HG02938 (cell line): ENCODE data around the gene UBE2N.

Experiments used
- ATAC-seq: cut with Tn5 transposase; IDR thresholded peaks from one replicate; pipeline ENCODE4 v1.9.1; 2021; ENCODE audit warnings: mild to moderate bottlenecking, moderate library complexity; ENCODE audit not compliant: unreplicated experiment

UBE2N gene, protein sequence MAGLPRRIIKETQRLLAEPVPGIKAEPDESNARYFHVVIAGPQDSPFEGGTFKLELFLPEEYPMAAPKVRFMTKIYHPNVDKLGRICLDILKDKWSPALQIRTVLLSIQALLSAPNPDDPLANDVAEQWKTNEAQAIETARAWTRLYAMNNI

GRCh38 chr12:93441617-93442410, at the start of gene UBE2N:
Gene UBE2N, minus strand, starts transcription at chr12:93441947. Its CDS starts 63 bp downstream, at chr12:93441884.
- peak; percentile 66 for ATAC-seq

GRCh38 chr12:93484315-93484981, 42.7 kb upstream of the UBE2N start:
- ATAC-seq = no peak

DNA sequence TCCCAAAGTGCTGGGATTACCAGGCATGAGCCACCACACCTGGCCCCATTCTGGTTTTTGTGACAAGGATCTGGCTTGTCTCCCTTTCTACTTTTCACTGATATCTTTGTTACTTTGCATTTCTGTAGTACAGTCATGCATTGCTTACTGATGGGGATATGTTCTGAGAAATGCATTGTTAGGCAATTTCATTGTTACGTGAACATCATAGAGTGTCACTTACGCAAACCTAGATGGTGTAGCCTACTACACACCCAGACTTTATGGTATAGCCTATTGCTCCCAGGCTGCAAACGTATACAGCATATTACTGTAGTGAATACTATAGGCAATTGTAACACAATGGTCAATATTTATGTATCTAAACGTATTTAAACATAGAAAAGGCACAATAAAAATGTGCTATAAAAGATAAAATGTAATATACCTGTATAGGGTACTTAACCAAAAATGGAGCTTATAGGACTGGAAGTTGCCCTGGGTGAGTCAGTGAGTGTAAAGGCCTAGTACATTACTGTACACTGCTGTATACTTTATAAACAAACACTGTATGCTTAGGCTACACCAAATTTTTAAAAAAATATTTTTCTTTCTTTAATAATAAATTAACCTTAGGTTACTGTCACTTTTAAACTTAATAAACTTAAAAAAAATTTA, 41.5 kb upstream of the UBE2N start:
- ATAC-seq = no peak

GRCh38 chr12:93482721-93483120, 41.0 kb upstream of the UBE2N start:
- no peak for ATAC-seq

DNA sequence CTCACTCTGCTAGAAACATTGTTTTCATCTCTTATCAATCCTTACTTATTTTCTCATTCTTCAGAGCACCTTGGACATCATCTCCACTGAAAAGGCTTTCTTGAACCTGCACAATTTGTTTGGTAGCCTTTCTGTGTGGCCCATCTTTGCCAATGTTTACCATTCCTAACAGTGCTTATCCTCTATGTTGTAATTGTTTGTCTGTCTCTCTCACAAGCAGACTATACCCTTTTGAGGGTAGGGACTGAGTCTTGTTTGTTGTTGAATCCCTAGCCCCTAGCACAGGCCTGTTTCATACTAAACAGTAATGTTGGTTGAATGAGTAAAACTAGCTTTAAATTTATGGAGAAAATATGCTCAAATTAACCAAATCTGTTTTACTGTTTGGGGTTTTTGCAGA, 34.8 kb upstream of the UBE2N start:
- ATAC-seq = no peak

DNA sequence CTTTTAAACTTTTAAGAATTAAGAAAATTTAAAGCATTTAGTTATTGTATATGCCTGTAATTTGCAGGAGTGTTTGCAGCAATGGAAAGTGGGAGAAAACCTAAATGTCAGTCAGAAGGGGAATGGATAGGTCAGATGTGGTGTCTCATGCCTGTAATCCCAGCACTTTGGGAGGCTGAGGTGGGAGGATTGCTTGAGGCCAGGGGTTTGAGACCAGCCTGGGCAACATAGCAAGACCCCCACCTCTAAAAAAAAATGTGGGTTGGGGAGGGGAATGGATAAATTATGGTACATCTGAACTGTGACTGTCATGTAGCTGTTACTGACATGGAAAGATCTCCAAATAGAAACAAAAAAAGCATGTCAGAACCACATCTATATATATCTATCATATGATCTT, 27.6 kb upstream of the UBE2N start:
- ATAC-seq = no peak

DNA sequence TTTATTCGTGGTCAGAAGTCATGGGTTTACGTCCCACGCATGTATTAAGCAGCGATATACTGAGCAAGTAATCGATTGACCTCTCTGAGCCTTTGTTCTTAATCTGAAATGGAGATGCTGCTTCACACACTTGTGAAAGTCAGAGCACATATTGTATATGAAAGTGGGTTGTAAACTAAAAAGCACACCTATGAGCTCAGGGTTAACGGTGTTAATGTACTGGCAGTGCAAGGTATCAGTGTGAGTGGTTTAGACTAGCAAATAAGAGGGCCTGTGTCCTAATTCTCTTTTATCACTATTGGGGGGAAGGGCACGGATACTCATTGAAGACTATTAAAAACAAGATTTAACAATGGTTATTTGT, 26.2 kb upstream of the UBE2N start:
- ATAC-seq = peak; percentile 22

DNA sequence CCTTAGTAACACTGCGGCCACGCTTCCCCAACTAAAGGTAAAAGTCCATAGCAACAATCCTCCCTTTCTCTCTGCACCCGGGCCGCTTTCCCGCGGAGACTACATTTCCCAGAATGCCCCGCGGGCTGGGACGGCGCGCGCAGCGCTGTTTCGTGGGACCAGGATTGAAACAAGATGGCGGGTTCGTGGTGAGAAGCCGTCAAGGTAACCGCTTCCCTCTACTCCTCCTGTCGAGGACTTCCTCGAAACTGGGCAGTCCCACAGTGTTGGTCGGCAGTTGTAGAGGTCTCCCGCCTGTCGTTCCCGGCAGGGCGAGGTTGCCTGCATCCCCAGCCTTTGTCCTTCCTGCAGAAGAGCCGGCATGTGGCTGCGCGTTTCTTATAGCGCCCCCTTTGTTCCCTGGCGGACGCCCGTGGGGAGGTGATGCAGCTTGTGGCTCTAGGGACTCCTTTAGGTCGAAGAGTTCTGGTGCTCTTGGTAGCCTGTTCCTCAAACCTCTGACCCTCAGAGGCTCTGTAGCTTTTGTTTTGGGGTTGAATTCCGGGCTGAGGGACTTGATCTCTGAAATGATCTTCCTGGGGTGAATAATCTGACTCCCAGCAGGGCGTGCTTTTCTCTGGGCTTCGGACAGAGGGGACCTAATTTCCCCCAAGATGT, 25.7 kb upstream of the UBE2N start, which contains the start of gene MRPL42:
TSS of gene MRPL42 (plus strand) at position 164 of the 657 bp plus-strand sequence. CDS start 1,772 bp downstream, outside the sequence.
- ATAC-seq = peak; percentile 89

- no peak for ATAC-seq
Measured at GRCh38 chr12:93466625-93467350, 25.0 kb upstream of the UBE2N start.

GRCh38 chr12:93465841-93466240, 24.1 kb upstream of the UBE2N start:
- ATAC-seq = no peak

DNA sequence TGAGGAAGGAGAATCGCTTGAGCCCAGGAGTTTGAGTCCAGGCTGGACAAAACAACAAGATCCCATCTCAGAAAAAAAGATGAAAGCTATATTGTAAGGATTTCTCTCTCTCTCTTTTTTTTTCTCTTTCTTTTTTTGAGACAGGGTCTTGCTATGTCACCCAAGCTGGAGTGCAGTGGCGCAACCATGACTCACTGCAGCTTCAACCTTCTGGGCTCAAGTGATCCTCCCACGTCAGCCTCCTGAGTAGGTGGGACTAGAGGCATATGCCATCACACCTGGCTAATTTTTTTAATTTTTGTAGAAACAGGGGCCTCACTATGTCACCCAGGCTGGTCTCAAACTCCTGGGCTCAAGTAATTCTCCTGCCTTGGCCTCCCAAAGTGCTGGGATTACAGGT, 19.8 kb upstream of the UBE2N start:
- ATAC-seq = no peak

DNA sequence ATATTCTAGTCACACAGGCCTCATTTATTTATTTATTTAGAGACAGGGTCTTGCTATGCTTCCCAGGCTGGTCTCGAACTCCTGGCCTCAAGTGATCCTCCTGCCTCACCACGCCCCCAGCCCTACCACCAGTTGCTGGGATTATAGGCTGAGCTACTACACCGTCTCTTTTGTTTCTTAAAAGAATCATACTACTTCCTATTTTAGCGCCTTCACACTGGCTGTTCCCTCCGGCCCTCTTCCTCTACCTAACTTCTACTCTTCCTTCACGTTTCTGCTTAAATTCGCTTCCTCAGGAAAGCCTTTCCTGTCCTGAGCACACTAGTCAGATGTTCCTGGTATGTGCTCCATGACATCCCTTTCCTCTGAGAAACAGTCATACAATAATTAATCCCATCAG, 19.2 kb upstream of the UBE2N start:
- ATAC-seq = no peak

DNA sequence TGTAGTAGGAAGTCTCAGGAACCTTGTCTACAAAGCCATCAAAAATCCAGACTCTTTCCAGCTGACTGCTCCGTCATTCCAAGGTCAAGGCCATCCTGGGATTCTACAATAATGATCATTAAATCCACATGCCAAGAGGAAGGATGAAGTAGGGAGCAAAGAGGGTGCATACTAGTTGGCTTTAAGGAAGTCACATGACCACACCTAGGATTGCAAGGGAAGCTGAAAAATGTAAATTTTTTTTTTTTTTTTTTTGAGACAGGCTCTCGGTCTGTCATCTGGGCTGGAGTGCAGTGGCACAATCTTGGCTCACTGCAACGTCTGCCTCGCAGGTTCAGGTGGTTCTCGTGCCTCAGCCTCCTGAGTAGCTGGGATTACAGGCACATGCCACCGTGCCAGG, 18.3 kb upstream of the UBE2N start:
- ATAC-seq = no peak

DNA sequence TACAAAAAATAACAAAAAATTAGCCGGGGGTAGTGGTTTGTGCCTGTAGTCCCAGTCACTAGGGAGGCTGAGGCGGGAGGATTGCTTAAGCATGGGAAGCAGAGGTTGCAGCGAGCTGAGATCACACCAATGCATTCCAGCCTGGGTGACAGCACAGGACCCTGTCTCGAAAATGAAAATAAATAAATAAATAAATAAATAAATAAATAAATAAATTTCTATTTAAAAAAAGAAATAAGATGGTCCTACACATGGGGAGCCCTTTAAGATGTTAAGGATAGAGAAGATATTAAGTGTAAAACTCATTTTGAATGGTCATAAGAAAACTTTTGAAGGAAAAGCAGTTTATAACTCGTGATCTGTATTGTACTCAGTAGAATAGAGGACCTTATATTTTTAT, 17.4 kb upstream of the UBE2N start:
- ATAC-seq = no peak

- ATAC-seq = no peak
Measured at GRCh38 chr12:93456077-93456476, 14.3 kb upstream of the UBE2N start.

DNA sequence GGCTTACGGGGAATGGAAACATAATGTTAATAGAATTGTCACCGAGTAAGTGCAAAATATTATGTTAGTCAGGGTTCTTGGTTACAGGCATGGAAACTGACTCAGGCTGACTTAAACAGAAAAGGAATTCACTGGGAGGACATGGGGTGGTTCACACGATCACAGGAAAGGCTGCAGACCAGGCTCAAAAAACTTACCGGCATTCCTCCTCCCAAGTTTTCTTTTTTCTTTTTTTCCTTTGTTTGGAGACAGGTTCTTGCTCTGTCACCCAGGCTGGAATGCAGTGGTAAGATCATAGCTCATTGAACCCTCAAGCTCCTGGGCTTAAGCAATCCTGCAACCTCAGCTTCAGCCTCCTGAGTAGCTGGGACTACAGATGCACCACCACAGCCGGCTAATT, 11.9 kb upstream of the UBE2N start:
- no peak for ATAC-seq

- ATAC-seq = no peak
Measured at GRCh38 chr12:93451423-93452158, 9.8 kb upstream of the UBE2N start.

DNA sequence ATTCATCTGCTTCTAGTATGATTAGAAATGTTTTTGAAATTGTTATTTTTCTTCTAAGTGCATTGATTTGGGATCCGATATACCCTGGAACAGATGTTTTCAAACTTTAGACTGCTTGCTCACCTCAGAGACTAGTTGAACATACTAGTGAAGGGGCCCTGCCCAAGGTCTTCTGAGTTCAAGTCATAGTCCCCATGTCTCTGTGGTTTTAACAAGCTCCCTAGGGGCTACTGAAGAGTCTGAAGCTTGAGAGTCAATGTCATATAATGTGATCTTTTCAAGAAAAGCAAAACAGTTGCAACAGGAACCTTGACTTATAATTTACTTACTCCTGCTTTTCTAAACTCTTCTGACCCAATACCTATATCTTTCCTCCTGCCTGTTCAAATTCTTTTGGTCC, 7.5 kb upstream of the UBE2N start:
- peak; percentile 98 for ATAC-seq

DNA sequence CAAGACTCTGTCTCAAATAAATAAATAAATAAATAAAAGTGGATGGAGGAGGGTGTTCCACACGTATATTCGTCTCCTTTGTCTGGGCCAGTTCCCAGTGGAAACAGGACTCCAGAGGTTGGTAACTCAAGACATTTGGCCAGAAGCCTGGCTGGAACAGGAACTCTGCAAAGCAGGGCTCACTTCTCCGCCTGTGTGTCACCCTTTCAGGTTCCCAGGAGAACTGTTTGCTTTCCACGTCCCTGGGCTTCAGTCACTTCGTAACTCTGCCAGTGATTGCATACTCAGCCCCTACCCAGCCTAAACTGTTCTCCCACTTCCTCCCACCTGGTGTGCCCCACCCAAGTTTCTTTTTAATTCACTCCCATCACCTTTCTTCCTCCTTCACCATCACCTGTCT, 7.0 kb upstream of the UBE2N start:
- peak; percentile 23 for ATAC-seq
